Right lobe of liver (tissue), 6 donors: ENCODE measurements around the gene RRAGD. TPM values are rescaled to one million over a fixed set of nuclear protein-coding genes. Genes with fewer than 3 reads are reported as not detected.

Experiments
- ATAC-seq, 4 donors: fragments of 200-7000 bp; cut with Tn5 transposase; one replicate each; pipeline ENCODE4 v1.9.1; 2020; ENCODE audit warnings: mild to moderate bottlenecking in 4 of 4, moderate library complexity in 4 of 4
- DNase-seq, 3 donors: peaks; one replicate each; pipeline ENCODE4 v3.0.0-alpha.2; 2020
- H3K27ac ChIP-seq, 3 donors: fragments of 200-600 bp; one replicate each; pipeline ENCODE4 v1.8.0; 2022
- H3K27me3 ChIP-seq, 2 donors: fragments of 200-600 bp; one replicate each; pipeline ENCODE4 v1.8.0; 2022
- H3K36me3 ChIP-seq, 4 donors: fragments of 200-600 bp; sonication (generic) in 1 of 4; one replicate each; pipeline versions ENCODE4 v1.5.1 to v1.8.0; 2017 to 2022; ENCODE audit warnings: control low read depth in 1 of 4
- H3K4me1 ChIP-seq, 4 donors: fragments of 200-600 bp; sonication (generic) in 1 of 4; one replicate each; pipeline versions ENCODE4 v1.5.1 to v1.8.0; 2017 to 2022; ENCODE audit warnings: control low read depth in 1 of 4
- H3K4me3 ChIP-seq, 3 donors: fragments of 200-600 bp; one replicate each; pipeline ENCODE4 v1.8.0; 2022
- H3K9me3 ChIP-seq, 4 donors: fragments of 200-600 bp; sonication (generic) in 1 of 4; one replicate each; pipeline versions ENCODE4 v1.5.1 to v1.8.0; 2017 to 2022; ENCODE audit warnings: control low read depth in 1 of 4
- POLR2A ChIP-seq: fragments of 450-650 bp; IDR thresholded peaks from one replicate; pipeline ENCODE4 v1.6.1; 2017; ENCODE audit warnings: antibody characterized with exemption, mild to moderate bottlenecking
- WGBS: methylation state at CpG from one replicate; pipeline ENCODE4 v1.1.6; 2018; ENCODE audit warnings: low coverage, low lambda C conversion rate; ENCODE audit not compliant: insufficient coverage; ENCODE audit errors: missing lambda C conversion rate; 5-methylcytosine and 5-hydroxymethylcytosine counted together
- intact Hi-C, 2 donors: fragments of 100-400 bp; cut with DNase I; formaldehyde crosslinking; loops; one replicate each; pipeline versions ENCODE4 v1.11.2 to v1.14.1; 2022
- total RNA-seq, 6 experiments: library from RNA; depleted of rRNA in 2 of 6; stranded (reverse); fragments of >200 nt in 2 of 6; fragmentation: NEBNext Ultra II Directional in 3 of 6; extraction: Animal tissue kit (Norgen Biotek cat#: 25700) in 3 of 6; gene quantifications; one replicate each; pipeline versions ENCODE4 v1.1.0 to v1.2.4, GENCODE V29; 2016 to 2023
- TF ChIP-seq, protein P1 (sequence below), 4 donors: fragments of 200-600 bp in 3 of 4; fragments of 450-650 bp in 1 of 4; IDR thresholded peaks; one replicate each; pipeline versions ENCODE4 v1.5.1 to v1.8.0; 2016 to 2022; ENCODE audit warnings: antibody characterized with exemption in 4 of 4, mild to moderate bottlenecking in 2 of 4
- donor health status: DM: no; HTN: yes; CAD: no.
- donor health status: DM: no; HTN: no; CAD: no.
- donor health status: DM: no; HTN: no; CAD: no.
- donor health status: DM: no; HTN: yes; CAD: no.
- donor health status: DM: no; HTN: yes; CAD: no.

The RRAGD gene
- total RNA-seq, 6 experiments from 2014 or later, result 7.1 to 18.7 (median 12.2) TPM

DNA sequence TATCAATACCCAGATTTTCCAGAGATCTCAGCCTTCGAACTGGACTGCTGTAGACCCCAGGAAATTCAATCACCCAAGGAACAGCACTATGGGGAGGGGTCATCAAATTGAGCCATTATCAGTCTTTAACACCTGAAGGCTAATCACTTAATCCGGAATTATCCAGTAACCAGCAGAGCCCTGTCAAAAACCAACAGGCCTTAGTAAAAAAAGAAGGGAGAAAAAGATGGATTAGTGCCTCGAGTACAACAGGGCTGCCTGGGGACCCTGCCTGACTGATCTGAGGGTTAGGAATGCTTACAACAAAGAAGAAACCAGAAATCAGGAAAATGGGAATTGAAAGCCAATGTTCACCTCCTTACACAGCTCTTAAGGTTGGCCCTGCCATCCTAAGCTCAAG, 7.6 kb downstream of the RRAGD start:
- 66% methylated on average over 3 of the region's 3 CpGs for WGBS
- no peaks in the 10 kb centered on the region for H3K9me3 ChIP-seq
- TF ChIP-seq POLR2A, result no peak
- TF ChIP-seq, protein P1, sequence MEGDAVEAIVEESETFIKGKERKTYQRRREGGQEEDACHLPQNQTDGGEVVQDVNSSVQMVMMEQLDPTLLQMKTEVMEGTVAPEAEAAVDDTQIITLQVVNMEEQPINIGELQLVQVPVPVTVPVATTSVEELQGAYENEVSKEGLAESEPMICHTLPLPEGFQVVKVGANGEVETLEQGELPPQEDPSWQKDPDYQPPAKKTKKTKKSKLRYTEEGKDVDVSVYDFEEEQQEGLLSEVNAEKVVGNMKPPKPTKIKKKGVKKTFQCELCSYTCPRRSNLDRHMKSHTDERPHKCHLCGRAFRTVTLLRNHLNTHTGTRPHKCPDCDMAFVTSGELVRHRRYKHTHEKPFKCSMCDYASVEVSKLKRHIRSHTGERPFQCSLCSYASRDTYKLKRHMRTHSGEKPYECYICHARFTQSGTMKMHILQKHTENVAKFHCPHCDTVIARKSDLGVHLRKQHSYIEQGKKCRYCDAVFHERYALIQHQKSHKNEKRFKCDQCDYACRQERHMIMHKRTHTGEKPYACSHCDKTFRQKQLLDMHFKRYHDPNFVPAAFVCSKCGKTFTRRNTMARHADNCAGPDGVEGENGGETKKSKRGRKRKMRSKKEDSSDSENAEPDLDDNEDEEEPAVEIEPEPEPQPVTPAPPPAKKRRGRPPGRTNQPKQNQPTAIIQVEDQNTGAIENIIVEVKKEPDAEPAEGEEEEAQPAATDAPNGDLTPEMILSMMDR (IDR thresholded peaks at IDR 0.05), result no peak
- ATAC-seq, result no peak
- H3K27ac ChIP-seq, result no peak overlapping the region
- H3K4me1 ChIP-seq, result no peaks in the 10 kb centered on the region
- no peaks in the 10 kb centered on the region for H3K27me3 ChIP-seq
- no peak overlapping the region for H3K4me3 ChIP-seq
- intact Hi-C loops, result no loop called here
- H3K36me3 ChIP-seq, result no peaks in the 10 kb centered on the region
- DNase-seq, result no peak

DNA sequence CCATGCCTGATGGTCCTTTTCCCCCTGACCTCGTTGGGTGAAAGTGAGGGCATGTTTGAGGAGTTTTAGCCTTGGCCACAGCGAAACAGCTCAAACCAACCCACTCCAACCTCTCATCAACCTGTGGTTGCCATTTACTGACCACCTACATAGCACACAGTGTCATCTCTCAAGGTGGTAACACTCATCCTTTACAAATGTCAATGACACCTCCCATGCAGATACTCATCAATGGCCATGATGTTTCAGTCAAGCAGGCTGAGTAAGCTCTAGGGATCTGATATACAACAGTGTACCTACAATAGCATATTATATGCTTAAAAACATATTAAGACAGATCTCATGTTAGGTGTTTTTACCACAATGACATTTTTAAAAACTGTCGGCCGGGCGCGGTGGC, 9.3 kb downstream of the RRAGD start:
- DNase-seq (no peak), ATAC-seq (no peak)
- H3K36me3 ChIP-seq, result no peaks in the 10 kb centered on the region
- intact Hi-C loops, result no loop called here
- H3K4me1 ChIP-seq, result no peaks in the 10 kb centered on the region
- H3K9me3 ChIP-seq, result no peaks in the 10 kb centered on the region
- WGBS, result 77% methylated on average over 5 of the region's 6 CpGs
- H3K27me3 ChIP-seq, result no peaks in the 10 kb centered on the region
- no peak overlapping the region for H3K27ac ChIP-seq
- no peak for TF ChIP-seq POLR2A
- TF ChIP-seq, protein P1 (IDR thresholded peaks at IDR 0.05), result no peak
- no peak overlapping the region for H3K4me3 ChIP-seq

DNA sequence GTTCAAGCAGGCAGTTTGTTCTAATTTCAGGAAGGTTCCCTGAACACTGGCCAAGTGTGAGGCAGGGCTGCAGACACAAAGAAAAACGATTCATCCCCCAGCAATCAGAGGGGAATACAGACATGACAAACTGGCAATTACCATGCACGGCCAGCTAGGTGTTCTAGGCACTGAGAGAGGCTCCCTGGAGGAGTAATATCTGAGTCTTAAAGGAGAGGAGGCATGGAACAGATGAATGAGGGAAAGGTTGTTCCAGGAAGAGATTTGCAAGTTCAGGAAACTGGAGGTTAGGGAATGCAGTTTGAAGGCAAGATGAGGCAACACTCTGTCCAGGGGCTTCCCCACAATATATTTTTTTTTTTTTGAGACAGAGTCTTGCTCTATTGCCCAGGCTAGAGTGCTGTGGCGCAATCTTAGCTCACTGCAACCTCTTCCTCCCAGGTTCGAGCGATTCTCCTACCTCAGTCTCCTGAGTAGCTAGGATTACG, 11.1 kb downstream of the RRAGD start:
- Histone ChIP-seq H3K27ac (no peak overlapping the region), H3K4me3 (no peak overlapping the region), H3K36me3 (no peaks in the 10 kb centered on the region), H3K9me3 (no peaks in the 10 kb centered on the region), H3K4me1 (no peaks in the 10 kb centered on the region), H3K27me3 (no peaks in the 10 kb centered on the region)
- intact Hi-C loops, result no loop called here
- WGBS, result 70% methylated on average over 6 of the region's 6 CpGs
- no peak for DNase-seq
- no peak for TF ChIP-seq POLR2A
- TF ChIP-seq, protein P1 (IDR thresholded peaks at IDR 0.05), result no peak
- peak in 3 of 4 donors; percentile 23 to 59 (median 36) for ATAC-seq

DNA sequence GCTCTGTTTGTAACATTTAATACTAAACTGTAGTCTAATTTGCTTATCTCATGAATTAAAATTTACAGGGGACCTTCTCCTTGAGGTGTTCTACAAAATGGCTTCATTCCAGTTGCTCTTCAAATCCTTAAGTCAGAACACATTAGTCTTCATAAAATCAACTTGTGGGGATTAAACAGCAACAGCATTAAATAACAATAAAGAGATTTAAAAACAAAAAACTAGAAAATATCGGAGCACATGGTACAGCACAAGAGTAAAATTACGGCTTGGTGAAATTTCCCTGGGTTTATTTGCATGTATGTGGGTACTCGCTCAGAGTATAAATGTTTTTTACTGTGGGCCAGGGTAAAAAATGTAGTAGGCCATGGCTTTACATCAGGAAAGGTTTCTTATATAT, 12.0 kb downstream of the RRAGD start:
- Histone ChIP-seq H3K4me1 (no peaks in the 10 kb centered on the region), H3K27me3 (no peaks in the 10 kb centered on the region), H3K9me3 (no peaks in the 10 kb centered on the region), H3K4me3 (no peak overlapping the region), H3K27ac (no peak overlapping the region), H3K36me3 (no peaks in the 10 kb centered on the region)
- intact Hi-C loops, result no loop called here
- no peak for DNase-seq
- ATAC-seq, result no peak
- no peak for TF ChIP-seq POLR2A
- TF ChIP-seq, protein P1 (IDR thresholded peaks at IDR 0.05), result no peak
- 94% methylated on average over 3 of the region's 3 CpGs for WGBS
